T-helper 1 cell treated with Interleukin-12 subunit alpha and Interleukin-12 subunit beta and Interleukin-4 antibody, amounts not matched to agents 30 μg/mL and 1 μg/mL, for 36 hours (primary cell): ENCODE measurements around the gene CHRNA4.

Source experiments
- H3K27ac Mint-ChIP-seq: one replicate; pipeline ENCODE4 v1.8.0; 2021; ENCODE audit warnings: mild to moderate bottlenecking, mixed read lengths
- H3K27me3 Mint-ChIP-seq: one replicate; pipeline ENCODE4 v1.8.0; 2021; ENCODE audit warnings: low read depth, mixed read lengths
- H3K36me3 Mint-ChIP-seq: one replicate; pipeline ENCODE4 v1.8.0; 2021; ENCODE audit warnings: low read depth, mixed read lengths
- H3K4me1 Mint-ChIP-seq: one replicate; pipeline ENCODE4 v1.8.0; 2021; ENCODE audit warnings: low read depth, mixed read lengths
- H3K4me3 Mint-ChIP-seq: one replicate; pipeline ENCODE4 v1.8.0; 2021; ENCODE audit warnings: mild to moderate bottlenecking, moderate library complexity, mixed read lengths
- H3K9me3 Mint-ChIP-seq: one replicate; pipeline ENCODE4 v1.8.0; 2021; ENCODE audit warnings: mixed read lengths

CHRNA4 gene

GRCh38 chr20:63401384-63402110 lies 40.4 kb upstream of the CHRNA4 start:
- Mint-ChIP-seq H3K27me3 (no peaks in the 10 kb centered on the region), H3K27ac (no peak overlapping the region), H3K4me3 (no peak overlapping the region), H3K36me3 (no peaks in the 10 kb centered on the region), H3K4me1 (no peaks in the 10 kb centered on the region), H3K9me3 (no peaks in the 10 kb centered on the region)

GRCh38 chr20:63400486-63401210 lies 39.5 kb upstream of the CHRNA4 start:
- Mint-ChIP-seq H3K9me3 (no peaks in the 10 kb centered on the region), H3K4me3 (no peak overlapping the region), H3K27me3 (no peaks in the 10 kb centered on the region), H3K4me1 (no peaks in the 10 kb centered on the region), H3K27ac (no peak overlapping the region), H3K36me3 (no peaks in the 10 kb centered on the region)

- H3K27me3 Mint-ChIP-seq = no peaks in the 10 kb centered on the region
- H3K4me3 Mint-ChIP-seq = no peak overlapping the region
- H3K36me3 Mint-ChIP-seq = no peaks in the 10 kb centered on the region
- H3K27ac Mint-ChIP-seq = no peak overlapping the region
- H3K4me1 Mint-ChIP-seq = no peaks in the 10 kb centered on the region
- H3K9me3 Mint-ChIP-seq = no peaks in the 10 kb centered on the region
These were observed 38.6 kb upstream of the CHRNA4 start for GRCh38 chr20:63399596-63400375.

- no peak overlapping the region for H3K27ac Mint-ChIP-seq
- H3K4me3 Mint-ChIP-seq = no peak overlapping the region
- H3K27me3 Mint-ChIP-seq = no peaks in the 10 kb centered on the region
- no peaks in the 10 kb centered on the region for H3K36me3 Mint-ChIP-seq
- H3K9me3 Mint-ChIP-seq = no peaks in the 10 kb centered on the region
- no peaks in the 10 kb centered on the region for H3K4me1 Mint-ChIP-seq
These were observed 37.8 kb upstream of the CHRNA4 start for GRCh38 chr20:63398744-63399514.

- H3K9me3 Mint-ChIP-seq = no peaks in the 10 kb centered on the region
- no peaks in the 10 kb centered on the region for H3K4me1 Mint-ChIP-seq
- no peaks in the 10 kb centered on the region for H3K36me3 Mint-ChIP-seq
- no peaks in the 10 kb centered on the region for H3K27me3 Mint-ChIP-seq
- H3K4me3 Mint-ChIP-seq = no peak overlapping the region
- H3K27ac Mint-ChIP-seq = no peak overlapping the region
These were observed 36.8 kb upstream of the CHRNA4 start for GRCh38 chr20:63397946-63398450.

- Mint-ChIP-seq H3K4me1 (no peaks in the 10 kb centered on the region), H3K27me3 (no peaks in the 10 kb centered on the region), H3K4me3 (no peak overlapping the region)
These were observed 36.1 kb upstream of the CHRNA4 start for GRCh38 chr20:63397155-63397843.

GRCh38 chr20:63396300-63396699 lies 35.2 kb upstream of the CHRNA4 start:
- Mint-ChIP-seq H3K4me3 (no peak overlapping the region), H3K9me3 (no peaks in the 10 kb centered on the region), H3K36me3 (no peaks in the 10 kb centered on the region), H3K27me3 (no peaks in the 10 kb centered on the region), H3K4me1 (no peaks in the 10 kb centered on the region), H3K27ac (no peak overlapping the region)

More at GRCh38 chr20:63397155-63397843, 36.1 kb upstream of the CHRNA4 start:
- Mint-ChIP-seq H3K36me3 (no peaks in the 10 kb centered on the region), H3K27ac (no peak overlapping the region), H3K9me3 (no peaks in the 10 kb centered on the region)

- Mint-ChIP-seq H3K27ac (no peak overlapping the region), H3K9me3 (no peaks in the 10 kb centered on the region), H3K4me3 (no peak overlapping the region), H3K36me3 (no peaks in the 10 kb centered on the region), H3K27me3 (no peaks in the 10 kb centered on the region), H3K4me1 (no peaks in the 10 kb centered on the region)
These were observed 34.6 kb upstream of the CHRNA4 start for GRCh38 chr20:63395723-63396122.

- Mint-ChIP-seq H3K27ac (no peak overlapping the region), H3K4me1 (no peaks in the 10 kb centered on the region), H3K9me3 (no peaks in the 10 kb centered on the region), H3K4me3 (no peak overlapping the region), H3K27me3 (no peaks in the 10 kb centered on the region), H3K36me3 (no peaks in the 10 kb centered on the region)
These were observed 33.8 kb upstream of the CHRNA4 start for GRCh38 chr20:63394920-63395455.

GRCh38 chr20:63394069-63394919 lies 33.1 kb upstream of the CHRNA4 start:
- no peak overlapping the region for H3K4me3 Mint-ChIP-seq
- peaks cover 3% of the 10 kb centered on the region for H3K27me3 Mint-ChIP-seq
- no peaks in the 10 kb centered on the region for H3K4me1 Mint-ChIP-seq
- H3K9me3 Mint-ChIP-seq = no peaks in the 10 kb centered on the region
- no peak overlapping the region for H3K27ac Mint-ChIP-seq
- H3K36me3 Mint-ChIP-seq = no peaks in the 10 kb centered on the region

- no peaks in the 10 kb centered on the region for H3K4me1 Mint-ChIP-seq
- H3K9me3 Mint-ChIP-seq = no peaks in the 10 kb centered on the region
- H3K27me3 Mint-ChIP-seq = peaks cover 5% of the 10 kb centered on the region
- H3K4me3 Mint-ChIP-seq = no peak overlapping the region
- no peak overlapping the region for H3K27ac Mint-ChIP-seq
- no peaks in the 10 kb centered on the region for H3K36me3 Mint-ChIP-seq
These were observed 32.4 kb upstream of the CHRNA4 start for GRCh38 chr20:63393566-63393965.

GRCh38 chr20:63392465-63393365 lies 31.6 kb upstream of the CHRNA4 start:
- Mint-ChIP-seq H3K4me3 (no peak overlapping the region), H3K27me3 (peaks cover 5% of the 10 kb centered on the region), H3K27ac (no peak overlapping the region)

More at GRCh38 chr20:63392465-63393365, 31.6 kb upstream of the CHRNA4 start:
- H3K9me3 Mint-ChIP-seq = peaks cover 5% of the 10 kb centered on the region
- H3K36me3 Mint-ChIP-seq = no peaks in the 10 kb centered on the region
- no peaks in the 10 kb centered on the region for H3K4me1 Mint-ChIP-seq
